Heart left ventricle (tissue), 13 donors: ENCODE results near the gene MEGF11.

Source experiments
- POLR2A ChIP-seq, 2 donors: fragments of 450-650 bp; IDR thresholded peaks; one replicate each; pipeline ENCODE4 v1.6.1; 2017; ENCODE audit warnings: antibody characterized with exemption in 2 of 2, mild to moderate bottlenecking in 2 of 2, moderate library complexity in 2 of 2
- TF ChIP-seq, protein P1 (sequence below), 12 donors: fragments of 200-600 bp; sonication (generic) in 4 of 12; IDR thresholded peaks; one replicate each; pipeline versions ENCODE4 v1.5.0 to v1.8.0; 2018 to 2022; ENCODE audit warnings: antibody characterized with exemption in 12 of 12, mild to moderate bottlenecking in 5 of 12
- donor health status: ischemic (EF 13 %, LVEDD 7.1; RV severe dilation, severe dysfunction).
- donor health status: DM: no; HTN: yes; CAD: no.
- donor health status: DM: no; HTN: no; CAD: no.
- donor health status: ischemic (EF 25% LVEDD 6.9; RV normal size, moderate dysfunction).
- donor health status: ischemic (EF 25% LVEDD 5.7; RV mildly dilated, moderate dysfunction).
- donor health status: ischemic (EF 35%, LVEDD 5.7; RV mildly dilated, moderate dysfunction).
- donor health status: nonischemic (EF 11% LVEDD 7.7; RV severe dilation, severe dysfunction).
- donor health status: DM: yes; HTN: yes; CAD: no.
- donor health status: PGD.
- donor health status: ischemic (EF 29% LVEDD 5.4; RV normal size, mild dysfunction).
- donor health status: nonischemic (EF 23%, LVEDD 6.1; RV moderate dilation, normal function).

DNA sequence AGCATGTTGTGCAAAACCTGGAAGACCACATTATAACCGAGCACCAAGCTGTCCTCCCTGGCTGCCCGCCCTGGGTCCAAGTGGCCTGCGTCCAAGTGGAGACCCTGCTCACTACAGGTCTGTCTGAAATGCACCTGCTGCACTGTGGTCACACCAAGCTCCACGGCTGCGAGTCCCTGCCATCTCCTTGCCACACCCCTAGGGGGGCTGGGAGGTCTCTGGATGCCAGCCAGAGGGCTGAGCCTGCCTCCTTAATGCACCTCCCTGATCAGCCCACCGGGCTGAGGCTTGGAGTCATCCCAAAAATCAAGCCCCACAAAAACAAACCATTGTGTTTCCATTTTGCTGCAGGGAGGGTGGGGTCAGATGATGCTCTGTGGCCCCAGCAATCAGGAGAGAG lies 187.1 kb downstream of the MEGF11 start:
- TF ChIP-seq, protein P1, sequence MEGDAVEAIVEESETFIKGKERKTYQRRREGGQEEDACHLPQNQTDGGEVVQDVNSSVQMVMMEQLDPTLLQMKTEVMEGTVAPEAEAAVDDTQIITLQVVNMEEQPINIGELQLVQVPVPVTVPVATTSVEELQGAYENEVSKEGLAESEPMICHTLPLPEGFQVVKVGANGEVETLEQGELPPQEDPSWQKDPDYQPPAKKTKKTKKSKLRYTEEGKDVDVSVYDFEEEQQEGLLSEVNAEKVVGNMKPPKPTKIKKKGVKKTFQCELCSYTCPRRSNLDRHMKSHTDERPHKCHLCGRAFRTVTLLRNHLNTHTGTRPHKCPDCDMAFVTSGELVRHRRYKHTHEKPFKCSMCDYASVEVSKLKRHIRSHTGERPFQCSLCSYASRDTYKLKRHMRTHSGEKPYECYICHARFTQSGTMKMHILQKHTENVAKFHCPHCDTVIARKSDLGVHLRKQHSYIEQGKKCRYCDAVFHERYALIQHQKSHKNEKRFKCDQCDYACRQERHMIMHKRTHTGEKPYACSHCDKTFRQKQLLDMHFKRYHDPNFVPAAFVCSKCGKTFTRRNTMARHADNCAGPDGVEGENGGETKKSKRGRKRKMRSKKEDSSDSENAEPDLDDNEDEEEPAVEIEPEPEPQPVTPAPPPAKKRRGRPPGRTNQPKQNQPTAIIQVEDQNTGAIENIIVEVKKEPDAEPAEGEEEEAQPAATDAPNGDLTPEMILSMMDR (IDR thresholded peaks at IDR 0.05) = no peak
- TF ChIP-seq POLR2A (IDR thresholded peaks at IDR 0.05) = no peak
